ENCODE results near the gene KIT.

KIT gene

GRCh38 chr4:54731976-54732375 lies 74.2 kb downstream of the KIT start:
- TF ChIP-seq CTCF (IDR thresholded peaks at IDR 0.05; ENCODE audit: low read depth, low read length, missing control alignments), result no peak
- H3K4me3 ChIP-seq (replicated peaks; ENCODE audit: low read depth, low read length), result no peak overlapping the region
- no peak for DNase-seq (ENCODE audit: extremely low read depth, low read depth)

DNA sequence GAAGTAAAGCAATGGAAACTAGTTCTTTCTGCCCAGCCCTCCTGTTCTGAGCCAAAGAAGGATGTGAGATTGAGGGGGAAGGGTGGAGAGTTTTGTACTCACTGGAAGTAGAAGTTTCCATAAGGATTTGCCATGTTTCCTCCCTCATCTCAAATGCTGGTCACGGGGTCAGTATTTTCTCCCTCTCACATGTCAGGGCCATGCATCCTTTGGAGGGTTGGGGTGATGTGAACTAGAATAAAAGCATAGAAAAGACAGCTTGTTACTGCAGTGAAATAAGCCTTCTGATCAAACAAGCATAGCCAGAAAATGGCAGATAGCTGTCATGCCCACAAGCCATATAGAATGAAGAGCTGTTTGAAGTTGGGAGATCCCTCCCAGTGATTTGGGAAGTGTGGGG lies 79.7 kb downstream of the KIT start:
- no peak for TF ChIP-seq CTCF (IDR thresholded peaks at IDR 0.05; ENCODE audit: low read depth, low read length, missing control alignments)
- H3K4me3 ChIP-seq (replicated peaks; ENCODE audit: low read depth, low read length), result no peak overlapping the region
- DNase-seq (ENCODE audit: extremely low read depth, low read depth), result no peak

DNA sequence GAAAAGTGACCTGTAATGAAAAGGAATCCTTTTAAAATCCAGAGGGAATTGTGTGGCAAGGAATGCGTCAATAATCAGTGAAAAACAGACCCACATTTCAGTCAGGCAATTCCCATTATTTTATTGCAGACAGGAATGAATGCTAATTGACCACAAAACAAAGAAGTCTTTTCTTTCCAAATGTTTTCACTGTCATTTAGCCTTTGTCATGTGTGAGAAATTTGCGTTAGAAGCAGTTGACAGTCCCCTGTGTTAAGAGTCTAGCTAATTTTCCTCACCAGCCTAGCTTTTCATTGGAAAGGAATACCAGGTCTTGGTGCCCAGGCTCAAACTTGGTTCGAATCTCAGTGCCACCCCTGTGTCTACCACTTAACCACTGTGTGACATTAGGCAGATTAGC lies 83.4 kb downstream of the KIT start:
- no peak for DNase-seq (ENCODE audit: extremely low read depth, low read depth)
- H3K4me3 ChIP-seq (replicated peaks; ENCODE audit: low read depth, low read length), result no peak overlapping the region
- TF ChIP-seq CTCF (IDR thresholded peaks at IDR 0.05; ENCODE audit: low read depth, low read length, missing control alignments), result no peak

- no peak for TF ChIP-seq CTCF (IDR thresholded peaks at IDR 0.05; ENCODE audit: low read depth, low read length, missing control alignments)
- H3K4me3 ChIP-seq (replicated peaks; ENCODE audit: low read depth, low read length), result no peak overlapping the region
- DNase-seq (ENCODE audit: extremely low read depth, low read depth), result no peak
Observed at GRCh38 chr4:54742636-54743399, 85.1 kb downstream of the KIT start.

DNA sequence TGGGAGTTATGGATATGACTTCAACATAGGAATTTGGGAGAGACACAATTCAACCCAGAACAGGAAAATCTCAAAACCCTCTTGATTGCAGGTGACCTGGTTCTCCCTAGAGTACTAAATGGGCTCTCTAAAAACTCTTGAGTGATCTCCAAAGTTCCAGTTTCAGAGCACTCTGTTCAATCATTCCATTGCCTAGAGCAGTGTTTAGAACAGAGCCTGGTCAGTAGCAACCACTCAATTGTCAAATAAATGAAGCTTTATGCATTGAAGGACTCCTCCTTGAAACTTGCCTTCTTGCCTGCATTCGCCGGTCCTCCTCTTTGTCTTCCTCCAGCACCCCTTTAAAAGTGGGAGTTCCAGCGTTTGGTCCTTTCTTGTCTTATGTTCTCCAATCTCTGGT lies 85.8 kb downstream of the KIT start:
- no peak for TF ChIP-seq CTCF (IDR thresholded peaks at IDR 0.05; ENCODE audit: low read depth, low read length, missing control alignments)
- DNase-seq (ENCODE audit: extremely low read depth, low read depth), result no peak
- H3K4me3 ChIP-seq (replicated peaks; ENCODE audit: low read depth, low read length), result no peak overlapping the region

DNA sequence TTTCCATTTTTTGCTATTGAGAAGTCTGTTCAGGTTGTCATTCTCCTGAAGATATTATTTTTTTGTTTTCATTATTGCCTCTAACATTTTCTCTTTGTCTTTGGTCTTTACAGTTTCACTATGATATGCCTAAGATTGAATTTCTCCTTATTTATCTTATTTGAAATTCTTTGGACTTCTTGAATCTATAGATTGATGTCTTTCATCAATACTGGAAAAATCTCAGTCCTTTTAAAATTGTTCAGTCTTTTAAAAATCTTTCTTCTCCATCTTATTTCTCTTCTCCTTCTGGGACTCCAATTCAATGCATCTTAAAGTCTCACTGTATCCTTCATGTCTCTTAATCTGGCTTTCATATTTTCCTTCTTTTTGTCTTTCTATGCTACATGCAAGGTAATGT lies 86.7 kb downstream of the KIT start:
- TF ChIP-seq CTCF (IDR thresholded peaks at IDR 0.05; ENCODE audit: low read depth, low read length, missing control alignments), result no peak
- H3K4me3 ChIP-seq (replicated peaks; ENCODE audit: low read depth, low read length), result no peak overlapping the region
- no peak for DNase-seq (ENCODE audit: extremely low read depth, low read depth)

Measured in HFF-Myc (cell line).